ENCODE results near the gene DIS3L2.
A peak's percentile ranks its signal among the peaks of the same experiment; 100 is the strongest.

The DIS3L2 gene, protein sequence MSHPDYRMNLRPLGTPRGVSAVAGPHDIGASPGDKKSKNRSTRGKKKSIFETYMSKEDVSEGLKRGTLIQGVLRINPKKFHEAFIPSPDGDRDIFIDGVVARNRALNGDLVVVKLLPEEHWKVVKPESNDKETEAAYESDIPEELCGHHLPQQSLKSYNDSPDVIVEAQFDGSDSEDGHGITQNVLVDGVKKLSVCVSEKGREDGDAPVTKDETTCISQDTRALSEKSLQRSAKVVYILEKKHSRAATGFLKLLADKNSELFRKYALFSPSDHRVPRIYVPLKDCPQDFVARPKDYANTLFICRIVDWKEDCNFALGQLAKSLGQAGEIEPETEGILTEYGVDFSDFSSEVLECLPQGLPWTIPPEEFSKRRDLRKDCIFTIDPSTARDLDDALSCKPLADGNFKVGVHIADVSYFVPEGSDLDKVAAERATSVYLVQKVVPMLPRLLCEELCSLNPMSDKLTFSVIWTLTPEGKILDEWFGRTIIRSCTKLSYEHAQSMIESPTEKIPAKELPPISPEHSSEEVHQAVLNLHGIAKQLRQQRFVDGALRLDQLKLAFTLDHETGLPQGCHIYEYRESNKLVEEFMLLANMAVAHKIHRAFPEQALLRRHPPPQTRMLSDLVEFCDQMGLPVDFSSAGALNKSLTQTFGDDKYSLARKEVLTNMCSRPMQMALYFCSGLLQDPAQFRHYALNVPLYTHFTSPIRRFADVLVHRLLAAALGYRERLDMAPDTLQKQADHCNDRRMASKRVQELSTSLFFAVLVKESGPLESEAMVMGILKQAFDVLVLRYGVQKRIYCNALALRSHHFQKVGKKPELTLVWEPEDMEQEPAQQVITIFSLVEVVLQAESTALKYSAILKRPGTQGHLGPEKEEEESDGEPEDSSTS

DNA sequence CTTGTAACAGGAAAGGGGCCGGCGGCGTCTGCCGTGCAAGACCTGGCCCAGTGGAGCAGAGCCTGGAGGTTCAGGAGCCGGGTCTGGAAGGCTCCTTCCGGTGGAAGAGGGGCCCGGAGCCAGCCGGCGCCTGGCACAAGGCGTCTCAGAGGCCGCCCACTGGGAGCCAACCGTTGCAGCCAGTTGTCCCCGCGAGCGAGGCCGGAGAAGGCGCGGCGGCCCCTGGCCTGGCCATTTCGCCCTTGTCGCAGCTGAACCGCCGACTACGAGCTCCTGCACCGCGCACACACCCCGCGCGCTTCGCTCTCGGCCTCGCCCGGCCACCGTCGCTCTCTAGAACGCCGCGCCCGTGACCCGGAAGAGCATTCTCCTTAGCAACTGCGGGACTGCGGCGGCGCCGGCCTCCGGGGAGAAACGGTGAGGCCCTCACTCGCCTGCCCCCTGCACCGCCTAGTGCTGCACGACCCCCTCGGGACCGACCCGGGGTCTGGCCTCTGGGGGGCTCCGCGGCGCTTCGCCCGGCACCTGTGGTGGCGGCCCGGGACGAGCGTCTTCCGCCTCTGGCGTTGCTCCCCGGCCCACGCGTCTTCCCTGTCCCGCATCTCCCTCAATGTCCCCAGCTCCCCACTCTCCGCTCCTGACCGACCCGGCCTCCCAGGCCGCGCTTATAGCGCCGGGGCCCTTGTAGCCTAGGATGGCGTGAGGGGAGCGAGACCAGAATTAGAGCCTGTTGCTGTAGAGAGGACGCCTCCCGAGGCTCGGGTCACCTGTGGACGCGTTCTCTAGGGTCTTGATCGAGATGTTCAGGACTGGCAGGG lies at the start of gene DIS3L2:
DIS3L2 (plus strand) TSS at position 365 of the 818 bp plus-strand sequence. CDS start 53,215 bp downstream, outside the sequence.
- Histone ChIP-seq H3K27ac (peak within 1 kb of the TSS; percentile 83; the same call in 1 of the 2 replicates), H3K9ac (ENCODE audit: insufficient read length) (peak within 1 kb of the TSS; percentile 94), H3K36me3 (ENCODE audit: insufficient read depth, low read length) (no peaks in the 10 kb centered on the region), H3K9me3 (ENCODE audit: low read depth, low read length) (no peaks in the 10 kb centered on the region), H3K4me3 (peak within 1 kb of the TSS; percentile 99)
- DNase-seq (ENCODE audit: low read depth, low spot score), result no peak
- TF ChIP-seq FOXP2 (optimal IDR thresholded peaks at IDR 0.05; ENCODE audit: control extremely low read depth, extremely low read length, insufficient read depth), result no peak
- peak; percentile 82 for TF ChIP-seq POLR2AphosphoS5 (IDR thresholded peaks at IDR 0.05; ENCODE audit: borderline replicate concordance, low read depth, low read length)

DNA sequence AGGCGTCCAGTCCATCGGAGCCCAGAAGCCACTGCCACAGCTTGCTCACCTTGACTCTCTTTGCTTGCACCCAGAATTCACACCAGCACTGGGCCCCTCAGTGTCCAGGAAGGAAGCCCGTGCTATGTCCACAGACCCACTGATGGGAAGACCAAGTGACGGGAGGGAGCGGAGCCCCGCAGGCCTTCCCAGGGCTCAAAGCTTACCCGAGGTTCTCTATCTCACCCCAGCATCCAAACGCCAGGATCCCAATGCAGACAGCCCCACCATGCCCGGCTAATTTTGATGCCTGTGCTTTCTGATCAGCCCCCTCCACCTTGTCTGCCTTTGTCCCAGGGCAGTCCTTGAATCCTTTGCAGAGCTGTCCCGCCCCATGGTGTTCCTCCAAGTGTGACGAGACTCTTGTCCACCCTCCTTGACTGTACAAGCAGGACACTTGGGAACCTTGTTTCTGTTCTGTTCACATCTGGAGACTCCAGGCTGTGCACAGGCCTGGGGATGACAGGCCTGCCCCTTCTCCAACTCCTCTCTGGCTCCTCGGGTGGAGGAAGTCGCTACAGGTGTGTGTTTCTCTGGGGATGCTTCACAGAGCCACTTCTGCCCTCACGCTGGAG lies 47.3 kb upstream of the DIS3L2 start:
- Histone ChIP-seq H3K9ac (ENCODE audit: insufficient read length) (no peak overlapping the region), H3K27ac (no peak overlapping the region), H3K9me3 (ENCODE audit: low read depth, low read length) (no peaks in the 10 kb centered on the region), H3K4me3 (no peak overlapping the region), H3K36me3 (ENCODE audit: insufficient read depth, low read length) (no peaks in the 10 kb centered on the region)
- TF ChIP-seq FOXP2 (optimal IDR thresholded peaks at IDR 0.05; ENCODE audit: control extremely low read depth, extremely low read length, insufficient read depth) (no peak), EZH2 (IDR thresholded peaks at IDR 0.05) (no peak), POLR2AphosphoS5 (IDR thresholded peaks at IDR 0.05; ENCODE audit: borderline replicate concordance, low read depth, low read length) (no peak)
- DNase-seq (ENCODE audit: low read depth, low spot score), result no peak

DNA sequence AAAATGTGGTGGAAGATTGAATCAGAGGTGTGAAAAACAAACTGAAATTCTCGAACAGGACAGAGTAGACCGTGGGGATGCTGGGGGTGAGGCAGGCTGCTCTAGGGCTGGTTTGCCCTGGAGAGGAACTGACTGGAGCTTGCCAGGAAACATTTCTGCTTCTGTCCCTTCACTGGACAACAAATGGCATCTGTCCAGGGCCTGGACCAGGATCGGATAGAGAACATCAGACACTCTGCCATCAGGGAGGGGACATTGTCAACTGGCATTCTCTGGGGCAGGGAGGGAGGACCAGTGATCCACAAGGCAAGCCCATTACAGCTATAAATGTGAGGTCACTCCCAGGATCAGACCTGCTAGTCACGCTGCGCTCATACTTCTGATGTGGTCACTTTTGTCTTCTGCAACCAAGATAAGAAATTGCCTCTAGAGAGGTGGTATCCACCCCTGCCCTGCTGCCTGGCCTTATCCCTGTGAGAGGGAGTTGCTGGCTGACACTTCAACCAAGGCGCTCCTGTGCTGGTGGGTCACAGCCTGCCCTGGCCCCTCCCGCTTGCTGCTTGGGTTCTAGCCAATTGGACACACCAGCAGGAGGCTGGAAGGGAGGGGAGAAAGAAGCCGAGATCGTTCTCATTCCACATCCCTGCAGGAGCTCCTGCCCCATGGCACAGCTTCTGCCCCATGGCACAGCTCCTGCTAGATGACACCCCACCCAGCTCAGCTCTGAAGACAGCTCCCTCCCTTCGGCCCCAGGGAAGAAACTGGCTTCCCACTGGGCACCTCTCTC lies 44.0 kb upstream of the DIS3L2 start:
- DNase-seq (ENCODE audit: low read depth, low spot score), result no peak
- Histone ChIP-seq H3K9ac (ENCODE audit: insufficient read length) (no peak overlapping the region), H3K27ac (no peak overlapping the region), H3K4me3 (no peak overlapping the region), H3K36me3 (ENCODE audit: insufficient read depth, low read length) (no peaks in the 10 kb centered on the region), H3K9me3 (ENCODE audit: low read depth, low read length) (no peaks in the 10 kb centered on the region)
- no peak for TF ChIP-seq FOXP2 (optimal IDR thresholded peaks at IDR 0.05; ENCODE audit: control extremely low read depth, extremely low read length, insufficient read depth)
- TF ChIP-seq EZH2 (IDR thresholded peaks at IDR 0.05), result no peak
- TF ChIP-seq POLR2AphosphoS5 (IDR thresholded peaks at IDR 0.05; ENCODE audit: borderline replicate concordance, low read depth, low read length), result no peak

DNA sequence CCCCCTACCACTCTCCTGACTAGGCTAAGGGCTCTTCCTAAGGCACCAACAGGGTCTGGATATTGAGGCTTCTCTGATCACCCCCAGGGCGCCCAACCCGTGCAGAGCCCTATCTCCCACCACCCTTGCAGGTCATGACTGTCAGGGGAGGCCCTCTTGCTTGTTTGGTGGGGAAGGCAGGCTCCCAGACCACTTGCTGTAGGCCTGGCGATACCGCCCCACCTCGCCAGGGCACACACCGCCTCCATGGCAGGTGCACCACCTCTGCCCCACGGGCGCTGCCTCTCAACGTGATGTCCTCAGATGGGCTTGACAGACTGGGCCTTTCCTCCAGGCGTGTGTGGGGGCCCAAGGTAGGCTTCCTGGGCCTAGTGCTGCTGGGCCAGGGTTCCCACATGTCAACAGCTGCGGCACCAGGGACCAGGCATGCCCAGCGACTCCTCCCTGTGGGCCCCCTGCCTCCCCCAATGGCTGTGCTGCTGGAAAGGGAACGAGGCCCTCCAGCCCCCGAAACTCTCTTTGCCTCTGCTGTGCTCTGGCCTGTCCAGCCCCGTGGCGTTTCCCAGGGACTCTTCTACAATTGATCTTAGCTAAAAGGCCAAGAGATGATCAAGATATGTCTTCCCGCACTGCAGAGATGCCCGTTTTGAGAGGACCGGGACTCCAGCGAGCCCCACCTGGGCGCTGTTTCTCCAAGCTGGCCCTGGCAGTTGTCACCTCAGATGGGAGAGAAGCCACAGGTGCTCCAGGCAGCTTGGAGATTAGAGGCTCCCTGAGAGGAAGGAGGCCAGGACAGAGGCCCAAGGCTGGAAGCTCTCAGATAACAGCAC lies 42.8 kb upstream of the DIS3L2 start:
- Histone ChIP-seq H3K27ac (no peak overlapping the region), H3K9ac (ENCODE audit: insufficient read length) (no peak overlapping the region), H3K36me3 (ENCODE audit: insufficient read depth, low read length) (no peaks in the 10 kb centered on the region), H3K9me3 (ENCODE audit: low read depth, low read length) (no peaks in the 10 kb centered on the region), H3K4me3 (no peak overlapping the region)
- DNase-seq (ENCODE audit: low read depth, low spot score), result no peak
- no peak for TF ChIP-seq POLR2AphosphoS5 (IDR thresholded peaks at IDR 0.05; ENCODE audit: borderline replicate concordance, low read depth, low read length)

DNA sequence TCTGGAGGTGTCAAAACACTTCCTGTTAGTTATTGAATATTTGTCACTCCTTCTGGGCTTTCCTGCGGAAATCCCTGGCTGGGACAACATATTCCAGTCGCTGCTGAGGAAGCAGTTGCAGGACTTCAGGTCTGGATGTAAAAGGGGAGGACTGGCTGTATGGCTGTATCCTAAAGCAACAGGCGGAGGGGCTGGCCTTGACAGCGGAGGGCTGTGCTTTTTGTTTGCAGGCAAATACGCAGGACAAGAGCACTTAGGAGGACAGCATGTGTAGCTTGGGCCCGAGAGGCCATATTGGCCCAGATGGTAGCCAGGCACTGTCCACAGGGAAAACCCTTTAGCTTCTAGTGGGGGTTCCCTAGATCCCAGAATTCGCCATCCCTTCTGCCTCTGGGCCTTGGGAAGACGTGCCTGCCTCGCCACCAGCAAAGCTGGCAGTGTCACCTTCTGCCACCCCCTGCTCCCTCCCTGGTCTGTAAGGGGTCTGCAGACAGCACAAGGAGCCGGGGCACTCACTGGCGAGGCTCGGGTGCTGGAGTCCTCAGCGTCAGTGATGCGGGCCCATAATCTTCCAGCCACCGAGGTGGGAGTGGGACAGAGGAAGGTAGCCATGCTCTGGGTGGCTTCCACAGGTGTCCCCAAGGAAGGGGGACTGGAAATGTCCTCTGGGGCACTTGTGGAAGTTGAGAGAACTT lies 42.0 kb upstream of the DIS3L2 start:
- no peak overlapping the region for H3K27ac ChIP-seq
- no peak for TF ChIP-seq EZH2 (IDR thresholded peaks at IDR 0.05)
- no peak for TF ChIP-seq POLR2AphosphoS5 (IDR thresholded peaks at IDR 0.05; ENCODE audit: borderline replicate concordance, low read depth, low read length)
- TF ChIP-seq FOXP2 (optimal IDR thresholded peaks at IDR 0.05; ENCODE audit: control extremely low read depth, extremely low read length, insufficient read depth), result no peak
- no peak for DNase-seq (ENCODE audit: low read depth, low spot score)
- H3K9ac ChIP-seq (ENCODE audit: insufficient read length), result no peak overlapping the region
- no peaks in the 10 kb centered on the region for H3K9me3 ChIP-seq (ENCODE audit: low read depth, low read length)
- no peak overlapping the region for H3K4me3 ChIP-seq
- no peaks in the 10 kb centered on the region for H3K36me3 ChIP-seq (ENCODE audit: insufficient read depth, low read length)

DNA sequence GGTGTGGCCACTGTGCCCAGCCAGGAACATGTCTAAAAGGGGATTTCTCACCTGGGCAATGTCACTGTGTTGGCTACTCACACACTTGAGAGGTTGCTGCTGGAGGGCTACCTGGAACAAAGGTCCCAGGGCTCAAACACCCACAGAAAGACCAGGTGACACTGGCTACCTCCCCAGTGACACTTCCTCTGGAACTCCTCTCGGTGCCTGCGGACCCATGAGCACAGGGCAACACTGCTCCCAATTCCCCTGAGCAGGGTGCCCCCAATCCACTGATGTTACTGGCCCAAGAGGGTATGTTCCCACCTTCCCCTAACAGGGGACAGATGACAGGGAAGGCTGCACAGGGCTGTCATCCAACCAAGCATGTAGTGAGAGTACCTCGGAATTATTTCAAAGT lies 41.1 kb upstream of the DIS3L2 start:
- Histone ChIP-seq H3K4me3 (no peak overlapping the region), H3K36me3 (ENCODE audit: insufficient read depth, low read length) (no peaks in the 10 kb centered on the region), H3K9me3 (ENCODE audit: low read depth, low read length) (no peaks in the 10 kb centered on the region), H3K27ac (no peak overlapping the region), H3K9ac (ENCODE audit: insufficient read length) (no peak overlapping the region)
- no peak for DNase-seq (ENCODE audit: low read depth, low spot score)
- no peak for TF ChIP-seq EZH2 (IDR thresholded peaks at IDR 0.05)
